Stimulated activated CD4-positive, alpha-beta T cell treated with anti-CD3 and anti-CD28 coated beads, Interleukin-15, amount 100 ng/mL, for 1 hour (primary cell): Measurements from ENCODE around the gene STAP2.

ENCODE experiments used
- DNase-seq, 2 donors: peaks; one replicate each; pipeline ENCODE4 v3.0.0-alpha.2; 2020; ENCODE audit warnings: low read depth in 1 of 2, low spot score in 1 of 2

STAP2 gene

DNA sequence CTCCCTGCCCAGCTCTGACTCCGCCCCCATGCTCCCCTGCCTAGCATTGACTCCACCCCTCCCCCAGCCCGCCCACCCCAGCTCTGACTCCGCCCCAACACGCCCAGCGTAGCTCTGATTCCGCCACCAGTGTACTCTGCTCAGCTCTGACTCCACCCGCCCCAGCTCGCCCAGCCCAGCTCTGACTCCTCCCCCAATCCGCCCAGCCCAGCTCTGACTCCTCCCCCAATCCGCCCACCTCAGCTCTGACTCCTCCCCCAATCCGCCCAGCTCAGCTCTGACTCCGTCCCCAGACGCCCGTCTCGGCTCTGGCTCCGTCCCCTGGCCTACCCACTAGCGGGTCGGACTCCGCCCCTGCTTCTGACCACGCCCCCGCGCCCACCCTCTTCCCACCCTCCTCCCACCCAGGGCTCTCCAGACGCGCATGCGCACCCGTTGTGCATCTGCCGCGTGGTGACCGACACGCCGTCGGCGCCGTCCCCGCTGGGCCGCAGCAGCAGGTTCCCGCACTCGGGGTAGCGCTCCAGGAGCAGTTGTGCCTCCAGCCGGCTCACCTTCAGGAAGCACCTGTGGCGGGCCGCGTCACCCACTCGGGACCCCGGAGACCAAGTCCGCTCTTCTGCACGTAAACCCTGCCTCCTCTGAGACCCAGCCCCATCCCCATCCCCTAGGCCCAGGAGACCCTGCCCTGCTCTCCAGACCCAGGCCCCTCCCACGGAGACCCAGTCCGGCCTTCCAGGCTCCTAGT lies 10.2 kb downstream of the STAP2 start:
- peak; percentile 84 to 98 for DNase-seq

DNA sequence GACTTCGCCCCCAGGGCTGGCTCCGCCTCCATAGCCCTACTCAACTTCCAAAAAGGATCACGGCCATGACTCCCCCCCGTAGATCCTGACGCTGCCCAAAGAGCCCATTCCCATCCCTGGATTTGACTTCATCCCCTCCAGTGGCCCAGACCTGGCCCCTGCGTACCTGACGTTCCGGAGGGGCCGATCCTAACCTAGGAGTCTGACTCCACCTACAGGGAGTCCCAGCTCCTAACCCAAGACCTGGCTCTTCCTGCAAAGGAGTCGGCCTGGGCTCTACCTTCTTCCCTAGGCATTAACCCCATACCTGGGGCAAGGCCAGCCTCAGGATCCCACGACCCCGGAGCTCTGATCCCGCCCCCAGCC lies 10.8 kb downstream of the STAP2 start:
- no peak for DNase-seq

DNA sequence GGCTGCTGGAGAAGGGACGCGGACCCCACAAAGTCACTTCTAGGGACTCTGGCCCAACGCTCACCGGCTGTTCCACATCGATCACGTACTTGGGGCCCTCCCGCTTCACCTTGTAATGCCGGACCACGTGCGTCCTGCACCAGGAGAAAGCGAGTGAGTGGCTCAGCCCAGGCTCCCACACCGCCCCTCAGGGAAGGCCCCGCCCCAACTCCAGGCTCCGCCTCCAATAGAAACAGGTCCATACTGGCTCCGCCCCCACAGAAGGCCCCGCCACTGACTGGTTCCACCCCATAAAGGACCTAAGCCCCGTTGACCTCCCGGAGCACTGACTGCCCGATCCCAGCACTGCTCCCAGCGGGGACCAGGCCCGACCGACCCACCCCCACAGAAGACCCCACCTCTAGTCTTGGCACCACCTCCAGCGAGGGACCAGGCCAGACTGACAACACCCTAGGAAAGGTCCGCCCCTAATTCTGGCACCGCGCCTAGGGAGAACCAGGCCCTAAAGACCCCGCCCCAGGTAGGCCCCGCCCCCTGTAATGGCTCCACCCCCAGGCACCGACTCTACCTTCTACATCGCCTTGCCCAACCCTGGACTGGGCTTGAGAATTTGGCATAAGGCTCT lies 11.3 kb downstream of the STAP2 start:
- peak; percentile 9 to 67 for DNase-seq

DNA sequence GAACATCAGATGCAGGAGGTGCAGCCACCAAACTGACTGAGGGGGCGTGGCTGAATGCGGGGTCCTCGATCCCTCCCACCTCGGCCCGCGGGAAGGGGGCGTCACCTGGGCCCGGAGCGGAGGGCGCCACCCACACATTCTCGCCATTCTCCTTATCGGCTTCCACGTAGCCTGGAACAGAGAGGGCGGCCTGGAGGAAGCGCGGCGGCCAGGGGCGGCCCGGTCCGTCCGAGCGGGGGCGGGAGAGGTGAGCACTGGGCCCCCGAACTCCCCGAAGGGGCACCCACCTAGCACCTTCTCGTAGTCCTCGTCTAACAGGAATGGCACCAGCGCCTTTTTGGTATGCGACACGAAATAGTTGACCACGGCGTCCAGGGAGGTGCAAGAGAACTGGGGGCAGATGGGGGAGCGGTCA lies 11.8 kb downstream of the STAP2 start:
- no peak for DNase-seq

DNA sequence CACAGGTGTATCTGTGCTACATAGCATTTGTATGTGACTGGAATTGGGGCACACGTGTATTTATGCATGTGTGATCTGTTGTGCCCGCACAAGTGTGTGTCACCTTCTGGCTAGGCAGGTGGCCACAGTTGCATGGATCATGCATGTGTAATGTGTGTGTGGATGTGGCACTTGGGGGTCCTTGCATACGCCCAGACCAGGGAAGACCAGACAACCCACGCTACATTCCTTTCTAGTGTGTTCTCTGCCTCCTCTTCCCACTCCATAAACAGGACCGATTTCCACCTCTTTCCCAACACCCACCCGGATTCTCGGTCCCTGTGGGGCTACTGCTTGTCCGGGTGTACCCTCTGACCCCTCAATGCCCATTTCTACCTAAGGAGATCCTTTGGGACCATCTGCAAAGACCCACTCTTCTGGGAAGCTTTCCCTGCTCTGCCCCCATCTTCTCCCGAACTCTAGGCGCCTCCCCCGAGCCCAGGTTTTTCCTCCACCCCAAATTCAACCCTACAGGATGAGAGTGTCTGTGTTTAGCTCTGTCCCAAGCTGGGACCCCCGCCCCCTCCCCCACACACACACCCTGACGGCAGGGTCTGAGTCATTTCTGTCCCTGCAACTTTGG lies 12.3 kb downstream of the STAP2 start:
- no peak for DNase-seq

DNA sequence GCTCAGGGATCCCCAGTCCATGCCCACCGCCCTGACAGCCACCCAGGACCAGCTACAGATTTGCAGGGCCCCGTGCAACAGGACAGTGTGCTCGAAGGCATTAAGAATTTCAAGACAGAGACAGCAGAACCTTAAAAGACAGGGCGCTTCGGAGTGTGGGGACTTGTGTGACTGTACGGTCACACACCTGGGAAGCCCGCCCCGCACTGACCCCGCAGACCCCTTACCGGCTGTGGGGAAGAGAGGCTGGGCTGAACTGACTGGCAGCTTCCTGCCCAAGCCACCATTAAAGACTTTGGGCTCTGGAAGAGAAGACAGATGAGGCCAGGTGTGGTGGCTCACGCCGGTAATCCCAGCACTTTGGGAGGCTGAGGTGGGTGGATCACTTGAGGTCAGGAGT lies 14.4 kb downstream of the STAP2 start:
- no peak for DNase-seq

DNA sequence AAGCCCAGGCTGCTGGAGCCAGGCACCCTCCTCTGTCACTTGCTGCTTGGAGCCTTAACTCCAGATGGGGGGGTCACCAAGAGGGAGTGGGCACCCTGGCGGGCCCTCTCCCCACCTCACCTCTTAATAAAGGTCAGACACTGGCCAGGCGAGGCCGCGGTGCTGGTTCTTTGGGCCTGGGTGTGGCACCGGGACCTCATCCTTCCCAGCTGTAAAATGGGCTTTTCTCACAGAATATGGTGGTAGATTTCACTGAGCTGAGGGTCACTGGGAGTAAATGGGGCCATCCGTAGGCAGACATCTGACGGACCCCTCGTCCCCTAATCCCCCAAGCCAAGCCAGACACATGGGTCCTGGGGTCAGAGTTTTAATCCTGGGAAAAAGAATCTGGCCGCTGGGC lies 14.9 kb downstream of the STAP2 start:
- no peak for DNase-seq

DNA sequence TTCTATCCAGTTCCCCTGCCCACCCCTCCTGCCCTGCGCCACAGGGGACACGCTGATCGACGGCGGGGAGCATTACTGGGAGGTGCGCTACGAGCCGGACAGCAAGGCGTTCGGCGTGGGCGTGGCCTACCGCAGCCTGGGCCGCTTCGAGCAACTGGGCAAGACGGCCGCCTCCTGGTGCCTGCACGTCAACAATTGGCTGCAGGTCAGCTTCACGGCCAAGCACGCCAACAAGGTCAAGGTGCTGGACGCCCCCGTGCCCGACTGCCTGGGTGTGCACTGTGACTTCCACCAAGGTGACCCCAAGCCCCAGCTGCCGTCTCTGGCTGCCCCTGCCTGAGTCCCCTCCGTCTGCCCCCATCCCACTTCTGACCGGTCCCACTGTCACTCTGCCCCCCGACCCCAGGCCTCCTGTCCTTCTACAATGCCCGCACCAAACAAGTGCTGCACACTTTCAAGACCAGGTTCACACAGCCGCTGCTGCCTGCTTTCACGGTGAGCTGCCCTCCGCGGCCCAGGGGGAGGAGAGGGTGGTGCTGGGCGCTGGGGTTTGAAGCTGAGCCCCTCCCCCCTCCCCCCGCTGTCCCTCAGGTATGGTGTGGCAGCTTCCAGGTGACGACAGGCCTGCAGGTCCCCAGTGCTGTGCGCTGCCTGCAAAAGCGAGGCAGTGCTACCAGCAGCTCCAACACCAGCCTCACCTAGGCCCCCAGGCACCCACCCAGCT lies 15.5 kb downstream of the STAP2 start:
- DNase-seq = no peak

DNA sequence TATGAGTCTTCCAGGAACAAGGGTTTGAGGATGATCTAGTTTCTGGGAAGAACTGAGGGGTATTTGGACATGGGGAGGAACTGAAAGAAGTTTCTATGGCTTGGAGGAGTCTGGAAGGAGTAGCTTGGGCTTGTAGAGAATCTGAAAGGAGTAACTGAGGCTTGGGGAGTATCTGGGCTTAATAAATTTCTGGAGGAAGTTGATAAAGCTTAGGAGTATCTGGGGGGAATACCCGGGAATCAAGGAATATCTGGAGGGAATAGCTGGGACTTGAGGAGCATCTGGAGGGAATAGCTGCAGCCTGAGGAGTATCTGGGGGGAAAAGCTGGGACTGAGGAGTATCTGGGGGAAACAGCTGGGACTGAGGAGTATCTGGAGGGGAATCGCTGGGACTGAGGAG lies 18.2 kb downstream of the STAP2 start:
- no peak for DNase-seq

DNA sequence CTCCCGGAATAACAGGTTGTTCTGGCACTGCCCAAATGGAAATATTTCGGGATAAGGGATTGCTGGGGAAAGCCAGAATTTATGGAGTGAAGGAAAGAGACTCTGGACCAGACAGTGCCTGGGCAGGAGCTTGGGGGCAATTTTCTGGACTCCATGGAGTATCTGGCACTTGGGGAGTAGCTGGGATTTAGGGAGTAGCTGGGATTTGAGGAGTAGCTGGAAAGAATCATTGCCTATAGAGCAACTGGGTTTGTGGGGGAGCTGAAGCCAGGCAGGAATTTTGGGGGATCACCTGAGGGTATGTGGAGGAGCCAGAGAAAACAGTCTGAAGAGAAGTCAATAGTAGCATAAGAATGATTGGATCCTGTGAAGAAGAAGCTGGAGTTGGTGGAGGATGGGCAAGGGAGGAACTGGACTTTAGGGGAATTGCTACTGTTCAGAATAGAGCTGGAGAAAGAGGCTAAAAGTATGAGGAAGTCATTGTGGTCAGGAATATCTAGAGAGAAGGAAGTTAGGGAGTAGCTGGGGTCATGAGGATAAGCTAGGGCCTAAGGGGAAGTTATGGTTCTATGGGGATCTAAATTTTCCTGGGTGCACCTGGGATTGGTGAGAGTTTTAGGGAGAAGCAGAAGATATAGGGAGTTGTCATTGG lies 19.4 kb downstream of the STAP2 start:
- DNase-seq = no peak

DNA sequence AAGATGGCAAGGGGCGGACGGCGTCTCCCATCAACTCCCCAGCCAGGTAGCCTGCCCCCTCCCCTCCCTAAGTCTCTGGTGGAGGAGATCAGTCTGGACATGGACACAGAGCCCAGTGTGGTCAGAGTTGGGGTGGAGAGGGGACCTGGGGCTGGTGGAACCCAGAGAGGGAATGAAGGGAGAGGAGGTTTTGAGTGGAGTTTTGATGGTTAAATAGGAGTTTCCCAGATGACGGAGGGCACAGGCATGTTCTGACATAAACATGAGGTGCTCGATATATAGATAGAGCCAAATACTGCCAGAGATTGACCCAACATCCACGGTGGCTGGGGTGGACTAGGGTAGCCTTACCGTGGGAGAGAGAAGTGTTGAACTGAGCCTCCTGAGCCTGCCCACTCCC lies 20.2 kb downstream of the STAP2 start:
- DNase-seq = no peak

DNA sequence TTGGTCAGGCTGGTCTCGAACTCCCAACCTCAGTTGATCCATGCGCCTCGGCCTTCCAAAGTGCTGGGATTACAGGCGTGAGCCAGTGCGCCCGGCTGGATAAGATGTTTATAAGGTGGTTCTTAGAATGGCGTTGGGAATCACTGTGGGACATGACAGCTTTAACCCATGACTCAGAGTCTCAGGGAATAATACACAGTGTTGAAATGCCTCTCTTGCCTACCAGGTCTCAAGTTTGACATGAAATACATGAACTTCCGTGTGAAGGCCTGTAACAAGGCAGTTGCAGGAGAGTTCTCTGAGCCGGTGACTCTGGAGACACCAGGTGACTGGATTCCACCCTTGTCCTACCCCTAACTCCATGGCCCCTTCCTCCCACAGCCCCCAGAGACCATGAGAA lies 21.7 kb downstream of the STAP2 start:
- DNase-seq = no peak

DNA sequence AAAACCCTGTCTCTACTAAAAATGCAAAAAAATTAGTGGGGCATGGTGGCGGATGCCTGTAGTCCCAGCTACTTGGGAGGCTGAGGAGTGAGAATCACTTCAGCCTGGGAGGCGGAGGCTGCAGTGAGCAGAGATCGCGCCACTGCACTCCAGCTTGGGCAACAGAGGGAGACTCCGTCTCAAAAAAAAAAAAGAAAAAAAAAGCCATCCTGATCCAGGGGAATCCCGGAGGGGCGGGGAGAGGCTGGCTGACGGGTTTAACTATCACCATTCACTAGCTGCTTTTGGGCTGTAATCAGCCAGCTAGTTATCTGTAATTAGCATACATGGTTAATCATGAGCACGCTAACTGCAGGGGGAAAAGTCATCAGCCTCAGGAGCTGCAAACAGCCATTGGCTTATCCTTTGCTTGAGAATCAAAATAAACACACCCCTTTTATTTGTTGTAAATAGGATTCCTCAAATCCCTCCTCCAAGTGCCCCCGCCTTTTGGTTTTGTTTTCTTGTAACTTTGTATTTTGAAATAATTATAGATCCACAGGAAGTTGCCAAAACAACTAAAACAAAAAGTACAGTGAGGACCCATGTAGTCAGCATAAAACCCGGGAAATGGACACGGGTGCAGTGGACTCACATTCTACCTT lies 24.7 kb downstream of the STAP2 start:
- DNase-seq = no peak

DNA sequence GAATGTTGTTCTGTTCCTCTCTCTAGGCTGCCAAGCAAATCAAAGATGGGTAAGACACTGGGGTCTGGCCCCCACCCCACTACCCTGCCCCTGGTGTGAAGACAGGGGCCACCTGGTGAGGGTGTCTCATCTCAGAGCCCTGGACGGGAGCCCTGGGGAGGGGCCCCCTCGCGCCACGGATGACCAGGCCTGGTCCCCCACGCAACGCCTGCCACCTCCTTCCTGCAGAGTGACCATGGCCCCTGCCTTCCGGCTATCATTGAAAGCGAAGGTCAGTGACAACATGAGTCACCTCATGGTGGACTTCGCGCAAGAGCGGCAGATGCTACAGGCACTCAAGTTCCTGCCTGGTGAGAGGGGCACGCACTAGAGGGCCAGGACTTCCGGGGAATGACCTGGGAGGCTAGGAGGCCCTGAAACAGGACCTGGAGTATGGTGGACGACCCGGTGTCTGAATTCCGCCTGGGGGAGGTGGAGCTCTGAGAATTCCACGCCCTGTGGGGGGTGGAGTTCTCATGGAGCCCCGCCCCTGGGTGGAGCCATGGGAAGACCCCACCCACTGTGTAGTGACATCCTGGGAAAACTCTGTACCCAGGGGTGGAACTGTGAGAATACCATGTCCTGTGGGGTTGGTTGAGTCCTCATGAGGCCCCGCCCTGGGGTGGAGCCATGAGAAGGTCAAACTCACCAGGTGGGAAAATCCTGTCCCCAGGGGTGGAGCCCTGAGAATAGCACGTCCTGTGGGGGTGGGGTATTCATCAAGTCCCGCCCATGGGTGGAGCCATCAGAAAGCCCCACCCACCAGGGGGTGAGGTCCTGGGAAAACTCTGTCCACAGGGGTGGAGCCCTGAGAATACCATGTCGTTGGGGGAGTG lies 28.1 kb downstream of the STAP2 start:
- no peak for DNase-seq

DNA sequence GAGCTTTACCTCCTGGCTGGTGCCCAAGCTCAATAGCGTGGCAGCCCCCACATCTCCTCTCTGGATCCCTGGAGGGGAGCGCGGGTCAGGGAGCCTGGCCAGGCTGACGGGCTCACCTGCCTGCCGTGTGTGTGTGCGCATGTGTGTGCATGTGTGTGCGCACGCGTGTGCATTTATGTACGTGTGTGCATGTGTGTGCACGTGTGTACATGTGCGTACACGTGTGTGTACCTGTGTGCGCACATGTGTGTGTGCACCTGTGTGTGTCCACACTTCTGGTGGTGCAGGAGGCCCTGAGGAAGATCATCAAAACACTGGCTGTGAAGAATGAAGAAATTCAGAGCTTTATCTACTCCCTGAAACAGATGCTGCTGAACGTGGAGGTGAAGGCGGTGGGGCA lies 33.0 kb downstream of the STAP2 start:
- no peak for DNase-seq

DNA sequence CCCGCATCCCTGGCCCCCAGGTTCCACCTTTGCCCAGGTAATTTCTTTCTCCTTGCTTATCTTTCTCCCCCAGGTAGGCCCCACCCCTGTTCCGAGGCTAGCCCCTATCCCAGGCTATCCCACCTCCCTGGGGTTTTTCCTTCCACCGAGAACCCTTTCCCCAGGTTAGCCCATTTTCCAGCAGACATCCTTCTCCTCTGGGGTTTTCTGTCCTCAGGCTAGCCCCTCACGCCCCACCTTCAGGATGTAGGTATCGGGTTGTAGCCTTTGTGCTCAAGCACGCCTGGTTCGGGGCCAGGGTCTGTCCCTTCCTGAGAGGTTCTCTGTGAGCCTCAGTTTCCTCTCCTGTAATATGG lies 33.4 kb downstream of the STAP2 start:
- no peak for DNase-seq

DNA sequence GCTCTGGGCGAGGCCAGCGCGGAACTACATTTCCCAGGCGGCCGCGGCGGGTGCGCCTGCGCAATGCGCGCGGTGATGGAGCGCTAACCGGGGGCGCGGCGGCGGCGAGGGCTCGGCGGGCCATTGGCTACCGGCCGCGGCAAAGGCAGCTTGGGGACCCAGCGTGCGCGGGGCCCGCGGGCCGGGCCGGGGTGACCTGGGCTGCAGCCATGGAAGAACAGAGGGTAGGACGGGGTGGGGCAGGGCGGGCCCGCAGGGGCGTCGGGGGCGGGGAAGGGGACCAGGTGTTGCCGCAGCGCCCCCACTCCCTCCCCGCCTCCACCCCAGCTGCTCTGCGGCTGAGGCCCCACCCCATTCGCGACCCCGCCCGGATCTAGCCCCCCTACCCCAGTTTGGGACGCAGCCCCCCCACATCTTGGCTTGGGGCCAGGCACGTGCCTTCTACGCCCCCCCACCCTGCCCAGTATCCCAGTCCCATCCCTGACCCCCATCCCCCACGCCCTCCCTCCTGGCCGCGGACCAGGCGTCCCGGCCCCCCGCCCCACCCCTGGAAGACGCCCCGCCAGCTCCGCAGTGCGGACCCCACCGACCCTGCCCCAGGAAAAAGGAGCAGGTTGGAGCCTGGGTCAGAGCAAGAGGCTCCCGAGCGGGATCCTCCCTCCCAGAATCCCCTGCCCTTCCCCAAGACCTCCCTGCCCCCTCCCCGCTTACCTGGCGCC lies 33.9 kb downstream of the STAP2 start, which contains the start of gene FSD1:
Gene FSD1, plus strand, starts transcription at position 61 of the 719 bp plus-strand sequence. Its CDS starts 149 bp downstream, at position 210.
- peak; percentile 15 to 66 for DNase-seq

DNA sequence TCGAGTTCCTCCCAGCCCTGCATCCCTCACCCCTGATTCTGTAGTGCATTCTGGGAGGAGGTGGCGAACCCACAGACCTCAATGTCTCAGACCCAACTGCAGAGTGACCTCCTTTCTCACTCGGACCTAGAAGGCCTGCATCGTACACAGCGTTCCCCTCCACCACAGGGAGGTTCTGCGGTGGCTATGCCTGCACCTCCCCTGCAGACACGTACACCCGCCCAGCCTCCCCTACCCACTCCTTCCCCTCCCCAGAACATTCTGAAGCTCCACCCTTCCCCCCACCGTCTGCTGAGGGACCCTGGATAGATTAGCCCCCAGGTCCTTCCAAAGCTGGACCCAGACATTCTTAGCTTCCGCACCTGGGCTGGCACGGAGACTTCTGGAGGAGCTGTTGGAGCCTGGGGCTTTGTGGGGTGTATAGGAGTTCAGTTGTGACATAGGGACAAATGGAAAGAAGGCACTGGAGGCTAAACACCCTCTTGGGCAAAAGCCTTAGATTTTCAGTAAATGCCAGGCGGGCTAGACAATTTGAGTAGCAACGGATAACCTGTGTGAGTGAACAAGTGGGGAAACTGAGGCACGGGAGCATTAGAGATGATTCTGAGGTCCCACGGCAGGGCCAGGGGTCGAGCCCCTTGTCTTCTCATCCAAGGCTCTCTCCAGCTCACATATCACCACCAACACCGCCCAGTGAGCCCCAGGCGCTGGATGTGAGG lies 34.6 kb downstream of the STAP2 start:
- DNase-seq = no peak

DNA sequence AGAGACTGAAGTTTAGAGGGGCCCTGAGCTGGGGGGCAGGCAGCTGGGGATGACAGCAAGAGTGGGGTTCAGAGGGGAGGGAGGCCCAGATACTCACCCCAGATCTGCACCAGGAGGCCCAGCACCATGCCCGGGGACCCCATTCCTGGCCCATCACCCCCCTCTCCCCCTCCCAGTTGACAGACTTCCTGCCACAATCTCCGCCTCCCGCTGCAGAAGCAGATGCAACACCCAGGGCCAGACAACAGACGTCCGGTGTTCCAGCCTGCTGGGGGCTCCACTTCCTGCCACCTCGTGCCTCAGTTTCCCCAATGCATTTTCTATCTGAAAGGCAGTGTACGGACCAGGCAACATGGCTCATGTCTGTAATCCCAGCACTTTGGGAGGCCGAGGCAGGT lies 36.4 kb downstream of the STAP2 start, which contains the start of gene TMIGD2:
Gene TMIGD2, minus strand, starts transcription at position 147 of the 398 bp plus-strand sequence. Its CDS starts 4 bp downstream, at position 143.
- no peak for DNase-seq
